Stimulated activated CD8-positive, alpha-beta memory T cell treated with anti-CD3 and anti-CD28 coated beads, Interleukin-15, amount 100 ng/mL, for 4 hours (primary cell): ENCODE results near the gene PITPNC1.
"Not testable (repeated sequence)": the region's sequence is repeated elsewhere in the genome, so short reads cannot be mapped to it uniquely, and the experiment has no call there.

ENCODE experiments used
- DNase-seq, 2 donors: peaks; one replicate each; pipeline ENCODE4 v3.0.0-alpha.2; 2020; ENCODE audit warnings: low read depth in 2 of 2

The PITPNC1 gene

DNA sequence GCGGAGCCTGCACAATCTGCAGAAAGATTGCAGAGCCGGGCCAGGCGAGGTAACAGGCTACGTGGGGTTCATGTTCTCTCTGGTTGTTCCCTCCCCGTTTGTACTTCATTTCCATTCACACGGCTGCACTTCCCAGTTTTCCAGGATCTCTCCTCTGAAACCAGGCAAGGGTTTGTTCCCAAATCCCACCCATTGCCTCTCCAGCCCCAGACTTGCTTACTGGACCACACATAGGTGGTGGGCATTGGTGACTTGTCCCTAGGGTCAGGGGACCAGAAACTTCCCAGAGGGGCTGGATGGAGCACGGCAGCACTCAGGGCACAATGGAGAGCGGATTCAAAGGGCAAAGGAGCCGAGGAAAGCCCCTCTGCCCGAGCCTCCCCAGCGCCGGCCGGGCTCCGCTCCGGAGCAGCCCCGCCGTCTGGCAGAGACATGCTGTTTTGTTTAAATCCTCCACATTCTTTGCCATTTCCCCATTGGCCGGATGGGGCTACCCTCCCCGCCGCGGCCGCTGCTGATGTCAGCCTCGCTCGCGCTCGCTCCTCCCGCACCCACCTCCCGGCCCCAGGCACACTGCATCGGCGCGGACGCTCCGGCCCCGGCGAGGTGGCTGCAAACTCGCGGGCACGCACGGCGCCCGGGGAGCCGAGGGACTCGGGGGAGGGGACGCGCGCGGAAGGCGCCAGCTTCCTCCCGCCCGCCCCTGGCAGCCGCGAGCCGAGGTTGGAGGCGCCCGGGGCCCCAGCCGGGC lies at the start of gene PITPNC1:
TSS of gene PITPNC1 (plus strand) at position 545 of the 751 bp plus-strand sequence.
- peak; percentile 70 to 77 for DNase-seq

DNA sequence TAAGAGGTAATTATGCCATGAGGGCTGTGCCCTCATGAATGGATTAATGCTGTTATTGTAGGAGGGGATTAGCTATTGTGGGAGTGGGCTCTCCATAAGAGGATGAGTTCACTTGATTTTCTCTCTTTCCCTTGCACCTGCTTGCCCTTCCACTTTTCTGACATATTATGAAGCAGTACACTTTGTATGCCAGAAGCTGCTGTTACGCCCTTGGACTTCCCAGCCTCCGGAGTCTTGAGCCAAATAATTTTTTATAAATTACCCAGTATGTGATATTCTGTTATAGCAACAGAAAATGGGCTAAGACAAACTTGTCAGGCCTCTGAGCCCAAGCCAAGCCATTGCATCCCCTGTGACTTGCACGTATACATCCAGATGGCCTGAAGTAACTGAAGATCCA lies 49.1 kb upstream of the PITPNC1 start:
- no peak for DNase-seq

DNA sequence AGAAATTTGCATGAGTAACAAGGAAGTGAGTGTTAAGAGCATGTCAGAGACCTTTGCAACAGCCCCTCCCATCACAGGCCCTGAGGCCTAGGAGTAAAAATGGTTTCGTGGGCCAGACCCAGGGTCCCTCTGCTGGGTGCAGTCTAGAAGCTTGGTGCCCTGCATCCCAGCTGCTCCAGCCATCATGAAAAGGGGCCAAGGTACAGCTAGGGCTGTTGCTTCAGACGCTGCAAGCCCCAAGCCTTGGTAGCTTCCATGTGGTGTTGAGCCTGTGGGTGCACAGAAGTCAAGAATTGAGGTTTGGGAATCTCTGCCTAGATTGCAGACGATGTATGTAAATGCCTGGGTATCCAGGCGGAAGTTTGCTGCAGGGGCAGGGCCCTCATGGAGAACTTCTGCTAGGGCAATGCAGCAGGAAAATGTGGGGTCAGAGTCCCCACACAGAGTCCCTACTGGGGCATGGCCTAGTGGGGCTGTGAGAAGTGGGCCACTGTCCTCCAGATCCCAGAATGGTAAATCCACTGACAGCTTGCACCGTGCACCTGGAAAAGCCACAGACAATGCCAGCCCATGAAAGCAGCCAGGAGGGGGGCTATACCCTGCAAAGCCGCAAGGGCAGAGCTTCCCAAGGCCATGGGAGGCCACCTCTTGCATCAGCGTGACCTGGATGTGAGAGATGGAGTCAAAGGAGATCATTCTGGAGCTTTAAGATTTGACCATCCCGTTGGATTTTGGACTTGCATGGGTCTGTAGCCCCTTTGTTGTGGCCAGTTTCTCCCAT lies 45.5 kb upstream of the PITPNC1 start:
- DNase-seq = not testable (repeated sequence)

DNA sequence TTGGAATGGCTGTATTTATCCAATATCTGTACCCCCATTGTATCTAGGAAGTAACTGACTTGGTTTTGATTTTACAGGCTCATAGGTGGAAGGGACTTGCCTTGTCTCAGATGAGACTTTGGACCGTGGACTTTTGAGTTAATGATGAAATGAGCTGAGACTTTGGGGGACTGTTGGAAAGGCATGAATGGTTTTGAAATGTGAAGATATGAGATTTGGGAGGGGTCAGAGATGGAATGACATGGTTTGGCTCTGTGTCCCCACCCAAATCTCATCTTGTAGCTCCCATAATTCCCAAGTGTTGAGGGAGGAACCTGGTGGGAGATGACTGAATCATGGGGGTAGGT lies 44.9 kb upstream of the PITPNC1 start:
- DNase-seq = not testable (repeated sequence)

DNA sequence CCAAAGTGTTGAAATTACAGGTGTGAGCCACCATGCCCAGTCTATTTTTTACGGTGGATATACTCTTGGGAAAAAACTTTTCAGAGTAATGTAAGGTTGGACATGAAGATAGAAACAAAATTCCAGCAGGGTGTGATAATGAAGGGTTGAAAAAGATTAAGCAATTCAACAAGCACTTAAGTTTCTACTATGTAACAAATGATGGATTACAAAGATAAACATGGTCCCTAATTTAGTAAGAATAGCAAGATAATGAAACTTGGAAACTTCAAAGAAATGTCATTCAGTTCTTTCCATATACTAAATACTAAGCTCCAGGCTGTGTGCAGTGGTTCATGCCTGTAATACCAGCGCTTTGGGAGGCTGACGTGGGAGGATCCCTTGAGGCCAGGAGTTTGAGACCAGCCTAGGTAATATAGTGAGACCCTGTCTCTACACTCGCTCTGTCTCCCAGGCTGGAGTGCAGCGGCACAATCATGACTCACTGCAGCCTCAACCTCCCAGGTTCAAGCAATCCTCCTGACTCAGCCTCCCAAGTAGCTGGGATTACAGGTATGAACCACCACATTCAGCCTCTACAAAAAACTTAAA lies 41.7 kb upstream of the PITPNC1 start:
- DNase-seq = no peak

DNA sequence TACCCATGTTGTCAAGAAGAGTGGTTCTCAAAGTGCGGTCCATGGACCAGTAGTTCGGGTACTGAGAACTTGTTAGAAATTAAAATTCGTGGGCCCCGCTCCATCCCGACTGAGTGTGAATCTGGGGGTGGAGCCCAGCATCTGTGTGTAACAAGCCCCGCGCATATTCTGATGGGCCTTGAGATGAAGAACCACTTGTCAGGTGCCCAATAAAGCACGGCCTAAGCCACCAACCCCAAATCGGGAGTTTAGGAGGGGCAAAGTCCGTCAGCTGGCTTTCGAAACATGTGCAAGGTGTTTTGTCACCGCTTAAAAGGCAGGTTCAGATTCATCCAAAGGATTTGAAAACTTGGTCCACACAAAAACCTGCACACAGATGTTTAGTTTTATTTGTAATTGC lies 40.2 kb upstream of the PITPNC1 start:
- no peak for DNase-seq

DNA sequence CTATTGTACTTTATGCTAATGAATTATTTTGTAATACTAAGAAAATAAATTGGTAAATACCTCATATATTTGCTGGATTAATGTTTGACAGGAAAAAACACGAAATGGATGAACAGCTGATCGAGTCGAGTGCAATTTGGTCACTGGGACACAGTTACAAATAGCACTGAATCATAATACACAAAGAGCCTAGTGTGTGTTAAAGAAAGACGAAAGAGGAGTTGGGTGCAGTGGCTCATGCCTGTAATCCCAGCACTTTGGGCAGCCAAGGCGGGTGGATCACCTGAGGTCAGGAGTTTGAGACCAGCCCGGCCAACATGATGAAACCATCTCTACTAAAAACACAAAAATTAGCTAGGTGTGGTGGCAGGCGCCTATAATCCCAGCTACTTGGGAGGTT lies 38.7 kb upstream of the PITPNC1 start:
- DNase-seq = not testable (repeated sequence)

DNA sequence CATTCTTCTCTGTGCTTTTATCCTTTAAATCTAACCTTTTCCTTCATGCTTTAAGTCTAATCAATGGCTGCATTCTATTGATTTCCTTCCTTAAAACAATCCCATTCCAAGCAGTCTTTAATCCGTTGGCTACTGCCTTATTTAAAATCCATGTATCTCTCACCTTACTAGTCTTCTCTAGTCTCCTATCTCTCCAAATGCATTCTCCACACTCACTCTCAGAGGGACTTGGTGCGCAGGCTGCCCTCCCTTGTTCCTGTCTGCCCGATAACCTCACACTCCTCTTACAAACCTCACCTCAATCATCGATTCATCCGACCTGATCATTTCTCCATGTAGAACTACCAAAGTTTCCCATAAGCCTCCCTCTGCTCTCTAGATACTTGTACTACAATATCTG lies 33.8 kb upstream of the PITPNC1 start:
- no peak for DNase-seq

DNA sequence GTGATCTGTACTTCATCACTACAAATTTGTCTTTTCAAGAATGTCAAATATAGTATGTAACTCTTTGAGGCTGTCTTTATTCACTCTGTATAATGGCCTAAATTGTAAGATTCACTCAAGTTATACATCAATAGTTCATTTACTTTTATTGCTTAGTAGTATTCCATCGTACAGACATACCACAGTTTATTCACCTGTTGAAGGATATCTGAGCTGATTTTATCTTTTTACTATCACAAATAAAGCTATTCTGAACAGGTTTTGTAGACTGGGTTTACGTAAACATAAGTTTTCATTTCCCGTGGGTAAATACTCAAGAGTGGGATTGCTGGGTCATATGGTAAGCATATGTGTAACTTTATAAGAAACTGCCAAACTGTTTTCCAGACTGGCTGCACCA lies 29.3 kb upstream of the PITPNC1 start:
- no peak for DNase-seq

DNA sequence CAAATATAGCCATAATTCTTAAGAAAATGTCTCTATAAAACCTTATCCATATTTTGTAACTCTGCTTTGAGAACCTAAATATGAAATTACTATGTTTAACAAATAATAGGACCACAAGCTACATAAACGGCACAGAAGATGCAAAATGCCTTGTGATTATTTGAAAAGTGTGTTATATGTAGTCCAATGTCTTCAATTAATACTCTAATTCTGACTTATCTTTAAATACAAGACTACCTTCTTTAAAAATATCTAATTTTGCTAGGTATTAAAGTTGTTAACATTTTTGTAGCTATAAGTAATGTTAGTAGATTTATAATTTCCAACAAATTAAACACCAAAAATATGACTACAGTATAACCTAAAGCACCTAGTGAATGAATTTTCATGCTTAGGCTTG lies 27.7 kb upstream of the PITPNC1 start:
- no peak for DNase-seq

DNA sequence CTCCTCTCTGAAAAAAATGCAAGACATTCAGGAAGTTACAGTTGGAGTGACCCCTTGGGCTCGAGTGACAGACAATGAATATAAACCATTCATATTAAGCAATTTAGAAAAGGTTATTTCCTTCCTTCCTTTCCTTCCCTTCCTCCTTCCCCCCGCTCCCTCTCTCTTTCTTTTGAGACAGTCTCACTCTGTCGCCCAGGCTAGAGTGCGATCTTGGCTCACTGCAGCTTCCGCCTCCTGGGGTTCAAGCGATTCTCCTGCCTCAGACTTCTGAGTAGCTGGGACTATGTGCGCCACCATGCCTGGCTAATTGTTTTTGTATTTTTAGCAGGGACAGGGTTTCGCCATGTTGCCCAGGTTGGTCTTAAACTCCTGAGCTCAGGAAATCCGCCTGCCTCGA lies 23.9 kb upstream of the PITPNC1 start:
- no peak for DNase-seq

DNA sequence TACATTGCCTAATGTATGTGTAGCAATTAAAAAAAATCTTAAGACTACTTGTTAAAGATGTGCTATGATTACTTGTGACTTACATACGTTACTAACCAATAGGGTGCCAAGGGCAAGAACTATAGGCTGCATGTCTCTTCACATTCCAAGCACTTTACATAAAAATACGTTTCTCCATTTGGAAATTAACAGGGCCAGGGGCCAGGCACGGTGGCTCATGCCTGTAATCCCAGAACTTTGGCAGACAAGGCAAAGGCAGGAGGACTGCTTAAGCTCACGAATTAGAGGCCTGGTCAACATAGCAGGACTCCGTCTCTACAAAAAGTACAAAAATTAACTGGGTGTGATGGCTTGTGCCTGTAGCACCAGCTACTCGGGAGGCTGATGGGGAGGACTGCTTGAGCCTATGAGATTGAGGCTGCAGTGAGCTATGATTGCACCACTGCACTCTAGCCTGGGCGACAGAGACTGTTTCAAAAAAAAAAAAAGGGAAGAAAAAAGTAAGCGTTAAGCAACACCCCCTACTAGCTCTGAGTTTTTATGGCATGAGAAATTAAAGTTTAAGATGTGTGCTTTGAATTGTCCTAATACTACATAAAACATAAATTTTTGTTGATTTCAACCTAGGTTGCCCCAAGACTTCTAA lies 23.0 kb upstream of the PITPNC1 start:
- DNase-seq = no peak

DNA sequence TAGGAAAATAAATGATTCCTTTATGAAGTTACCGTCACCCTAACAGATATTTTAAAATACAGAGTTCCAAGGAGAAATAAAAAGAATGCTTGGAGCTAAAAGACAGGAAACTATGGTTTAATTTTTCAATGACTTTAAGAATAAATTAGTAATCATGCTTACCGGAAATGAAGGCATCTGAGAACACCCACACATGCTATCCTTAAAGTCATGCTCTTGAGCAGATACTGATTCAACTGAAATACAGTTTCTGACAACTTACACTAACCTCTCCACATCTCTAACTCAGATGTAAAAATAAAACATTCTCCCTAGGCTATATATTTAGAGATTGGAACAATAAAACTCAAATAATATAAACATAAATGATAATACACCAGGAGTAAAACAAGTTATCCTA lies 18.5 kb upstream of the PITPNC1 start:
- DNase-seq = no peak

DNA sequence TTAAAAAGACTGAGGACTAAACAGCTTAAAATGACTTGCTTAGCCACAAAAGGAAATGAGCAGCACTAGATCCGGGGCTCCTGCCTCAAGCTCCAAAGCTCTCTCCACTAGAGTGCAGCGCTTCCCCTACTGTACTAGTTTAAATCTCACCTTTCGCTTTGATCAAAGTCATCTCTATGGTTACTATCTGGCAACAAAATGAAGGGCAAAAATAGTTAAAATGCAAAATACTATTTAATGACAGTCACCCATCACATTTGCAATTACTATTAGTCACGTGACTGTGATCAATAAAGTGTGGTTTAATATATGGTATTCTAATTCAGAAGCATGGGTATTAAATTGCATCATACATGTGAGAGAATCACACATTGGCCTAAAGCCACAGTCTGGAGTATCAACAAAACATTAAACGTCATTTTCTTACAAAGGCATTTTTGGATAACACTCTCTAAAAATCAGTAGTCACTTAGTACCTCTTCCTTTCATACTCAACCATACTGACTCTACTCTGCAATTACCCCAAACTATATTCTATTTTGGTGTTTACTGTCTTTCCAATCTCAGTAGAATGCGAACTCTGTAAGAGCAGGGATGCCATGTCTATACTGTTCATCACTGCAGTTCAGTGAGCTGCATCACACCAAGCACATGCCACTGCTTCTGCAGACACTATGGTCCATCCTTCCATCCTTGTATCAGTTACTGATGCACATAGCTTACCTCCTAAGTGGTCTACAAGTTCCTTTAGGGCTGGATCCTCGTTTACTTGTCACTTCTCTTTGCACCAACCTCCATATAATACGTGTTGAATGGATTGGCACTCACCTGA lies 16.9 kb upstream of the PITPNC1 start:
- DNase-seq = no peak

DNA sequence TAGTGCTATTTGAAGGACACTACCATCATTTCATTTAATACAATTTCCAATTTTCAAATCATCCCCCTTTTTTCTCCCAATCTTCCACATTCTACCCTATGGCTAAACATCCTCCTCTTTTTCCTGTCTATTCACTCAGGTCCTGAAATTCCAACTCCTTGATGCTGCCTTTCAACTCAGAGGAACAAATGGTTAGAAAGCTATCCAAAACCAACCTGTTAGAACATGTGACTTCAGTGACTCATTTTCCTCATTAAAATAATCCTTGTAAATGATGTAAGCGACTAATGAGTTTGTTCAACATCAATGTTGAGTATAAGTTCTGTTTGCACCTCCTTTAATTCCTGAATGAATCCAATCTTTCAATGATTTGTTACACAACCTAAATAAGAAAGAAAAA lies 16.2 kb upstream of the PITPNC1 start:
- DNase-seq = no peak

DNA sequence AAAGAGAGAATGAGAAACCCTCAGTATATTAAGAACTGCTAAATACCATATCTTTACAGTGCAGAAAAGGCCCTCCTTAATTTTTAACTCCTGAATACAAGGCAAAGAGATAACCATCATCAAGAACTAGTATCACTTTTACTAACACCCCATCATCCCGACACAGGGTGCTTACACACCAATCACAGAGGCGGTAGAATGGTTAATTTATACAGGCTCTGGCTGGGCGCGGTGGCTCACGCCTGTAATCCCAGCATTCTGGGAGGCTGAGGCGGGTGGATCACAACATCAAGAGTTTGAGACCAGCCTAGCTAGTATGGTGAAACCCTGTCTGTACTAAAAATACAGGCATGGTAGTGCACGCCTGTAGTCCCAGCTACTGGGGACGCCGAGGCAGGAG lies 14.9 kb upstream of the PITPNC1 start:
- DNase-seq = no peak

DNA sequence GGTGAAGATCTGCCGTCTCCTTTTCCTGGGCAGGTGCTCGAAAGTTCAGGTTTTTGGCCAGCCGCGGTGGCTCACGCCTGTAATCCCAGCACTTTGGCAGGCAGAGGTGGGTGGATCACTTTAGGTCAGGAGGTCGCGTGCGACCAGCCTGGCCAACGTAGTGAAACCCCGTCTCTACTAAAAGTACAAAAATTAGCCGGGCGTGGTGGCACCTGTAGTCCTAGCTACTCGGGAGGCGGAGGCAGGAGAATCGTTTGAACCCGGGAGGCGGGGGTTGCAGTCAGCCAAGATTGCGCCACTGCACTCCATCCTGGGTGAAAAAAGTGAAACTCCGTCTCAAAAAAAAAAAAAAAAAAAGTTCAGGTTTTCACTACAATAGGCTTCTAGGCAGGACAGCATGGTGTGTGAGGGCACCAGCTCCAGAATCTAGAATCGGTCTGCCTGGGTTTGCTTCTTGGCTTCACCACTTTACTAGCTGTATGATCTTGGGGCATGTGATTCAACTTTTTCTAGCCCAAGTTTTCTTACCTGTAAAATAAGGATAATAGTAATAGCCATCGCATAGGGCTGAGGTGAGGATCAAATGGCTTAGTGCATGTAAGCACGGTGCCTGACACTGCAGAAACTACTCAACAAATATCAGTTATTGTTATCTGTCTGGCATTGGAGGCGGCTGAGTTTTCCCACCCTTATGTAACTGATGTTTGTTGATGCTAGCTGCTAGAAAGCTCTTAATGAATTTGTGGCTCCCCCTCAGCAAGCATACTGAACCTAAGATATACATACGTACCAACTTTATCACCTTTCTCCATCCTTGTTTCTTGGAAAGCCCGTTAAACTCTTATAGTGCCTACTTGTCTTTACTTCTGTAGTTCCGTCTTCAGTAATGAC lies 12.0 kb upstream of the PITPNC1 start:
- DNase-seq = no peak

DNA sequence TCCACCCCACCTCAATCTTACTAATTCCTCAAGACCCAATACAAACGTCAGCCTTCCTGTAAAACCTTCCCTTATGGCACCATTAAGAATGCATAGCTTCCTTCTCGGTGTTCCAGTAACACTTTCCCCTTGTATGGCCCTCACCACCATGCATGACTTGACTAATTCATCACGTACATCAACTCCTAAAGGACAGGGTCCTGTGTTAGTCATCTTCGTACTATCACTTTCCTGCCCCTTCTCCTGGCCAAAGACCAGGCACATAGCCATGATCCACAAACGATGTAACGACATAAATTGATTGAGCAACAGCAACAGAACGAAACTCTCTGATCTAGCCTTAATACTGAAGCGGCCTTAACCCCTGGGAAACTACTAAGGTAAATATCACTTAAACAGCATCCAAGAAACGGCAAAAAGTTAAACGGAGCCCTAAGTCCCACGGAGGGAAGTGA lies 11.3 kb upstream of the PITPNC1 start:
- DNase-seq = no peak

DNA sequence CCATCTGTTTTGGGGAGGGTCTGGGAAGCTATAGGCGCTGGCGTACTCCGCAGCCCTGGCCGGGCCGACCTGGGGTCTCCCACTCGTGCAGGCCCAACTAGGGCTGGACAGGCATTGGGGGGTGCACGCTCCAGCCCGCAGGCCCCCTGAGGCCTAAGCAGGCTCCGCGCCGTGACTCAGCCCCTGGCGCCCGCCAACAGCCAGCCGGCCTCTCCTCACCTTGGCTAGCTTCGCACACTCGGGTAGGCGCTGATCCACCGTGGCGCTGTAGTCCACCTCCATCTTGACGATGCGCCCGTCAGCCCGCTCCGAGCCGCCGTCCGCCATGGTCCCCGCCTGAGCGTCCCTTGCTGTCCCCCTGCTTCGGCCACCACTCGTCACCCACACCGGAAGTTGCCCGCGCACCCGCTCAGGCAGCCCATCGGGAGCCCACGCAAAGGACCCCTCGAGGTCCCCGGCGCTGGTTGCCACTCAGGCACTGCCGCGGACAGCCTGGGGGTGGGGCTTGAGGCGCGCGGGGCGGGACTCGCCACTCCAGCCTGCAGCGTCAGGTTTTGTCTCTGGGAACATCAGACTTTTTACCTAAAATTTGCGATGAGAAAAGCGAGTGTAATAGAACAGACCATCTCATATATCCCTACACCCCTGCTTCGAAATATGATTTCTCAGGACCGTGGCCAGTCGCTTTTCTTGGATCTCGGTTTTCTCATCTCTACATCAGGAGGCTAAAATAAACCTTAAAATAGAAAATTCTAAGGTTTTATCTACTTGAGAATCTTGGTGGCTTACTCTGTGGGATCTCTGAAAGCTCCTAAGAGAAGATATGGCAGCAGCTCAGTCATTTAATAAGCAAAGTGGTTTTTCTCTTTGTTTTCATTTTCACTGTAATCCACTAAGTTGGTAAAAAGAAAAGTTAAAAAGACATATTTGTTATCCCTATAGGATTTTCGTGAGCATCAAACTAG lies 10.6 kb upstream of the PITPNC1 start, which contains the start of gene PSMD12:
TSS of gene PSMD12 (minus strand) at position 385 of the 965 bp plus-strand sequence. CDS start at position 327, 58 bp downstream.
- peak; percentile 85 to 88 for DNase-seq
